LNCAP (cell line): ENCODE data around the gene MCF2L2.

ENCODE experiments used
- TF ChIP-seq, protein P1 (sequence below): fragments of 450-650 bp; IDR thresholded peaks from 2 replicates; pipeline ENCODE4 v1.5.1; 2017; ENCODE audit warnings: mild to moderate bottlenecking

The MCF2L2 gene

DNA sequence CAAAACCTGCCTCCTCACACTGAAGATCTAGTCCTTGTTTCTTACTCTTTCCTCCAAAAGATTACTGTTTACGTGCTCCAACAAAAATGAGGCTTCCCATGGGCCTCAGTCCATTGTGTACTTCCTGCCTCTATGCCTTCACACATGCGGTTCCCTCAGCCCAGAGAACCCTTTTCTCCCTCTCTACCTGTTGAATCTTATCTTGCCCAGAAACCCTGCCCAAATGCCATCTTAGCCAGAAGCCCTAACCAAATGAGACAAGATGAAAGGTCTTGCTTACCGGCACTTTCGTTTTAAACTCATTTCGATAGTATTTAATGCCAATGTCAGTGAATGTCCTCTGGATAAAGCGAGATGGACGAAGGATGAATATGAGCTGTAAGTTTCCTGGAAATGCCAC, 89.9 kb downstream of the MCF2L2 start:
- TF ChIP-seq, protein P1, sequence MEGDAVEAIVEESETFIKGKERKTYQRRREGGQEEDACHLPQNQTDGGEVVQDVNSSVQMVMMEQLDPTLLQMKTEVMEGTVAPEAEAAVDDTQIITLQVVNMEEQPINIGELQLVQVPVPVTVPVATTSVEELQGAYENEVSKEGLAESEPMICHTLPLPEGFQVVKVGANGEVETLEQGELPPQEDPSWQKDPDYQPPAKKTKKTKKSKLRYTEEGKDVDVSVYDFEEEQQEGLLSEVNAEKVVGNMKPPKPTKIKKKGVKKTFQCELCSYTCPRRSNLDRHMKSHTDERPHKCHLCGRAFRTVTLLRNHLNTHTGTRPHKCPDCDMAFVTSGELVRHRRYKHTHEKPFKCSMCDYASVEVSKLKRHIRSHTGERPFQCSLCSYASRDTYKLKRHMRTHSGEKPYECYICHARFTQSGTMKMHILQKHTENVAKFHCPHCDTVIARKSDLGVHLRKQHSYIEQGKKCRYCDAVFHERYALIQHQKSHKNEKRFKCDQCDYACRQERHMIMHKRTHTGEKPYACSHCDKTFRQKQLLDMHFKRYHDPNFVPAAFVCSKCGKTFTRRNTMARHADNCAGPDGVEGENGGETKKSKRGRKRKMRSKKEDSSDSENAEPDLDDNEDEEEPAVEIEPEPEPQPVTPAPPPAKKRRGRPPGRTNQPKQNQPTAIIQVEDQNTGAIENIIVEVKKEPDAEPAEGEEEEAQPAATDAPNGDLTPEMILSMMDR = no peak

DNA sequence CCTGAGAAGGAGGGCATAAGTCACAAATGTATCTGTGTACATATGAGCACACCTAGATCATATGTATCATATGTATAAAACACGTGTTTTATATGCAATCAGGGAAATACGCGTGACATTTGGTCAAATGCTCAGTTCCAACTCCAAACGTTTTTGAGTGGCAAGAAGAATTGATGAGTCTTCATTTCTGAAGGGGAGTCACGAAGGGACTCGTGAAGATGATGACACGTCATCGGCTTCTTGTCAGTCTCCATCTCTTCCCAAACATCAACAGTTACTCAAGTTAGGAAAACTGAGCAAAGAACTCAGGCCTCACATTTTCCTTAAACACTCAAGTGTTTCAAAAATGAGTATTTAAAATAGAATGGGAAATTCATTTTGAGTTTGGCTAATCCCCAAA, 95.9 kb downstream of the MCF2L2 start:
- TF ChIP-seq, protein P1 = no peak

DNA sequence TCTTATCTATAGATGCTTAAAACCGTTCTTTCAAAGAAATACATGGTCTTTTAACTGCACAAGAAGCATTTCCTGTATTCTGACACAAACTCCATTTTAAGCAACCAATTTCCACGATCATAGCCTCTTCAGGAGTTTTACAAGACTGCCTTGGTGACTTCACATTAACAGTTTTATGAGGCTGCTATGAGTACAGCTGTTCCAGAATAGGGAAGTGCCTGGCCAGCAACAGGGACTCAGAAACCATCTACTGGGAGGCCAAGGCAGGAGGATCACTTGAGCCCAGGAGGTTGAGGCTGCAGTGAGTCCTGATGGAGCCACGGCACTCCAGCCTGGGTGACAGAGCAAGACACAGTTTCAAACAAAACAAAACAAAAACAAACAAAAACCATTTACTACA, 96.9 kb downstream of the MCF2L2 start:
- TF ChIP-seq, protein P1 = no peak

DNA sequence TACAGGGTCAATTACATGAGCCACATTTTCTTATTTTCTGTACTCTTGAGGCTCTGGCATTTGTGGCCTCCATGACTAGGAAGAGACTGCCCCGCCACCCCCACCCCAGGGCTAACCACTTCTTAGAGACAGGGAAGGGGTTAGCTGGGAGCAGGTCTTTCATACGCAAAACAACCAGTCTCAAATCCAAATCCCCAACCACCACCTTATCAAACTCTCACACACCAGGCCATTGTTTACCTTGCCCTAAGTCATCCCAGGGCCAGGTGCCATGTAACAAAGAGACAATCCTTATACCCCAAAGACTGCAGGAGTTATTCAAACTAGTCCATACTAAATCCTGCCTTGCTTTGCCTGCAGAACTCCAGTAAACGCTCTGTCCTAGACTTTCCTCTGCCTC, 97.5 kb downstream of the MCF2L2 start:
- TF ChIP-seq, protein P1 = no peak

DNA sequence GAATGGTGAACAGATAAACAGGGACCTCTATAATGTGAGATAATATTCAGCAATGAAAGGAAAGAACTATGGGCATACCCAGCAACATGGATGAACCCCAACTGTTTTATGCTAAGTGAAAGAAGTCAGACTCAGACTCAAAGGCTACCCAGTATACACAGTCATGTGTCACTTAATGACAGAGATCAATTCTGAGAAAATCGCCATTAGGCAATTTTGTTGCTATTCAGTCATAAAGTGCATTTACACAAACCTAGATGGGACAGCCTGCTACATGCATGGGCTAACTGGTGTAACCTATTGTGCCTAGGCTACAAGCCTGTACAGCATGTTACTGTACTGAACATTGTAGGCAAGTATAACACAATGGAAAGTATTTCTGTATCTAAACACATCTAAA, 98.9 kb downstream of the MCF2L2 start:
- TF ChIP-seq, protein P1 = no peak

DNA sequence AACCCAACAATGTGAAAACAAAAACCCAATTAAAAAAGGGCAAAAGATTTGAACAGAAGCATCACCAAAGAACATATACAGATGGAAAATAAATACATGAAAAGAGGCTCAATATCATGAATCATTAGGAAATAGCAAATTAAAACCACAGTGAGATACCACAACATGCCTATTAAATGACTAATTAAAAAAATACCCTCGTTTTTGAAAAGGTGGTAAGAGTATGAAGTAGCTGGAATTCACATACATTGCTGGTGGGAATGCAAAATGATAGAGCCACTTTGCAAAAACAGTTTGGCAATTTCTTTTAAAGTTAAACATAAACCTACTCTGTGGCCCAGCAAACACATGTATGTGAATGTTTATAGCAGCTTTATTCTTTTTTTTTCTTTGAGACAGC, 99.6 kb downstream of the MCF2L2 start:
- TF ChIP-seq, protein P1 = no peak

DNA sequence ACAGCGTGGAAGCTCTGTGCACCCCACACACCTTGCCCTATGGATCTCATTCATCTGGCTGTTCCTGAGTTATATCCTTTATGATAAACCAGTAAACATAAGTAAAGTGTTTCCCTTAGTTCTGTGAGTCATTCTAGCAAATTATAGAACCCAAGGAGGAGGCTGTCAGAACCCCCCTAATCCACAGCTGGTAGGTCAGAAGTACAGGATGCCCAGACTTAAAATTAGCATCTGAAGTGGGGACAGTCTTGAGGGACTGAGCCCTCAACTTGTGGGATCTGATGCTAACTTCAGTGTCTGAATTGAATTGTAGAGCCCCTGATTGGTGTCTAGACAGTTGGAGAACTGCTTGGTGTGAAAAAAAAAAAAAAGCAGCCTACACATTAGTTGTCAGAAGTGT, 100.3 kb downstream of the MCF2L2 start:
- TF ChIP-seq, protein P1 = no peak

DNA sequence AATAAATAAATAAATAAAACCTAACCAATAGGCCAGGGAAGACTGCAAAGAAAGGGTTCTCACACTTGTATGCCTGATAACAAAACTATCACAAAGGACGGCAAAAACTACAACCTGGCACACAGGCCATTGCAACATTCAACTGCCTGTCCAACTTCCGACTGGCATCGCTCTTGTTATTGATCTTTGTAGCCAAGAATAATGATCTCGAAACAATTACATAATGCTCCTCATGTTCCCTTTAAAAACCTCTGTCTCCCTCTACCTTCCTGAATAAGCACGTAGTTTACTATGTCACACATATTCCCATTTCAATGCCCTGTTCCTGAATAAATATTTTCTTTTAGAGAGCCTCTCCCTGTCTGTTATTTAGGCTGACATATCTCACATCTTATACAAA, 101.1 kb downstream of the MCF2L2 start:
- TF ChIP-seq, protein P1 = no peak
